SK-N-SH (cell line): ENCODE results near the gene TBC1D30.

Experiments used
- CTCF ChIP-seq: fragments of 200-600 bp; sonication (generic); IDR thresholded peaks from 2 replicates; pipeline ENCODE4 v1.6.1; 2017; ENCODE audit warnings: antibody characterized with exemption, mild to moderate bottlenecking, moderate library complexity
- EP300 ChIP-seq, 2 experiments: IDR thresholded peaks; 2 replicates each; pipeline versions ENCODE4 v1.4.0 to v1.6.1; 2012; ENCODE audit warnings: borderline replicate concordance in 1 of 2, low read depth in 1 of 2, low read length in 1 of 2
- EZH2phosphoT487 ChIP-seq: fragments of 200-600 bp; sonication (generic); IDR thresholded peaks from 2 replicates; pipeline ENCODE4 v1.6.1; 2017; ENCODE audit warnings: low read depth, mixed run types, mild to moderate bottlenecking, antibody characterized with exemption, moderate library complexity, borderline replicate concordance
- REST ChIP-seq: IDR thresholded peaks from 2 replicates; pipeline ENCODE4 v1.6.1; 2012; ENCODE audit warnings: mild to moderate bottlenecking, low read depth, low read length, moderate library complexity
- TEAD4 ChIP-seq: IDR thresholded peaks from 2 replicates; pipeline ENCODE4 v1.4.0; 2012; ENCODE audit warnings: mild to moderate bottlenecking, borderline replicate concordance; ENCODE audit not compliant: insufficient read depth
- TF ChIP-seq, protein P1 (sequence below): IDR thresholded peaks from 2 replicates; pipeline ENCODE4 v1.4.0; 2012; ENCODE audit warnings: low read depth

- TF ChIP-seq REST = no peak
- TF ChIP-seq EZH2phosphoT487 = no peak
- no peak for TF ChIP-seq CTCF
- TF ChIP-seq EP300 (IDR thresholded peaks at IDR 0.05; ENCODE audit: borderline replicate concordance in 1 of 2, low read depth in 1 of 2, low read length in 1 of 2) = no peak
- TF ChIP-seq, protein P1, sequence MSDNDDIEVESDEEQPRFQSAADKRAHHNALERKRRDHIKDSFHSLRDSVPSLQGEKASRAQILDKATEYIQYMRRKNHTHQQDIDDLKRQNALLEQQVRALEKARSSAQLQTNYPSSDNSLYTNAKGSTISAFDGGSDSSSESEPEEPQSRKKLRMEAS = no peak
- no peak for TF ChIP-seq TEAD4
Observed at GRCh38 chr12:64889434-64890216, 65.2 kb downstream of the TBC1D30 start.
